GM12872 (cell line): ENCODE measurements around the gene DLGAP1.

Source experiments
- CTCF ChIP-seq: IDR thresholded peaks from 3 replicates; pipeline ENCODE4 v1.5.1; 2011; ENCODE audit warnings: low read depth, mild to moderate bottlenecking, low read length, moderate library complexity; ENCODE audit not compliant: insufficient read depth

The DLGAP1 gene

DNA sequence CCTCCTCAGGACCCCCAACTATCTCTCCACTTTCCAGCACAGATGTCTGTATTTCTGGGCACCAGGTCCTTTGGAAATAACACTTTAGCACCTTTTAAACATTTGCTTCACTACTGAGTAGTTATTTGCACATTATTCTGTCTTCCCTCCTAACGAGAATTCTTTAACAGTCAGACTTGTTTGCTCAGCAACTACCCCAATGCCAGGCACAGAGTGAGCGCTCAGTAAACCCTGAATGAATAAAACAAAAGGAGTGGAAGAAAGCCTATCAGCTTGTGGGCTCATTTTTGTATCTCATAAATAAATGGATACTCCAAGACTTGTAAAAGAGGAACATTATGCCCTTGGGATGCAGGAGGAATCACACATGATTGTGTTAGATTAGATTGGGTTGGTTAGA is 554.8 kb downstream of the DLGAP1 start:
- no peak for TF ChIP-seq CTCF

DNA sequence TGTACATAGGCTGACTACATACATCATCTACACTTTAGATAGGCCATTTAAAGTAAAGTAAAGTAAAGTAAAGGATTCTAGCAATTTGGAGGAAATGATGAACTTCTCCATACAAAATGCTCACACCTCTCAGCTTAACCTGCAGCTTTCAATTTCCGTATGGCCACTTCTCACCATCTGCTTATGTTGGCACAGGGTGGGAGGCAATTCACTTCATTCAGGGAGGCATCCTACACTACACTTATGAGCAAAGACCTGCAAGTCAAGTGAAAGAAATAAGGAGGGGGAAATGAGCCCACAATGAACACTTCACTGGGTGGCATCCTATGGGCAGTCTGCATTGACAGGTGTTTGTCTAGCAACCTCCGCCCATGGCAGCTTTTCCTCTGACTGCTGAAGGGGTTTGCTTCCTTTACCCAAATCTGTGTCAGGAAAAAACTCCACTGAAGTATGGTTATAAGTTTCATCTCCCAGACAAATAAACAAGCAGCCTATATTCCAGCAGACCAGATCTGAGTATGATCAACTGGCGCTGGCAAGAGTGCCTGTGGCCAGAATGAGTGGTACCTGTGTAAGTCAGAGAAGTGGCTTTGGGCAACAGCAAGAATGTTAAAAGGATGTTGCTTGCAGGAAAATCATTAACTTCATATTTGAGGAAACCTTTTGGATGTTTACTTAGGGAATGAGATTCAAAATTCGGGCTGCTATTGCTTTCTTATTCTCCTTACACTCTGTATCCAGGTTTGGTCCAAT is 556.1 kb downstream of the DLGAP1 start:
- no peak for TF ChIP-seq CTCF

DNA sequence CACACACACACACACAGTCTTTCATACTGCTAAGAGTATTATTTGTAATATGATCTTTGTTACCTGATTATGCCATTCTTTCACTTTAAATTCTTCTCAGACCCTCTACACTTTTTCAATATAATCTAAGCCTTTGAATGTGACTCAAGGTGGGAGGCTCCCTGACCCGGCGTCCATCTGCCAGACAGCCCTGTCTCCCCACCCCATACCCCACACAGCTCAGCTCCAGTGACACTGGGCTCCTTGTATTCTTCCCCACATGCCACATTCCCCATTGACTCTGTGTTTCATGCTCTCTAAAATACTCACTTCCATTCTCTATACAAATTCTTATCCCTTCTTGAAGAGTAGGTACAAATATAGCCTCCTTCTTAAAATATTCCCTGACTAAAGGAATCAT is 563.0 kb downstream of the DLGAP1 start:
- TF ChIP-seq CTCF: no peak

- no peak for TF ChIP-seq CTCF
These were observed 563.9 kb downstream of the DLGAP1 start for GRCh38 chr18:3891245-3891644.

DNA sequence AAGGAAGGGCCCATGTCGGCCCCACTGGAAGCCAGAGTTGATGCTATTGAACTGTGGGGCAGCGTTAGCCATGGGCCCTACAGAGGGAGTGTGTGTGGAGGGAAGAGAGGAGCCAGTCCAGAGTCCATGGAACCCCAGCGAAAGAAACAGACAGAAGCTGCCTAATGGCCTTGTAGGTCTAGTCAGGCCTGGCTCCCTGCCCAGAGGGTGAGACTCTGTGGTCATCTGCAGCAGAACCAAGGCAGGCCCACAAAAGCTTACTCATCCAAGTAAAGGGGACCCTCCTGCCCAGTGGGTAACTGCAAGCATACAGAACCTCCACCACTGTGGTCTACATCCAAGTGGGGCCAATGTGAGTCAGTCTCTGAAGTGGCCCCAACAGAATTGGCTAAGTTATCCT is 565.3 kb downstream of the DLGAP1 start:
- no peak for TF ChIP-seq CTCF

DNA sequence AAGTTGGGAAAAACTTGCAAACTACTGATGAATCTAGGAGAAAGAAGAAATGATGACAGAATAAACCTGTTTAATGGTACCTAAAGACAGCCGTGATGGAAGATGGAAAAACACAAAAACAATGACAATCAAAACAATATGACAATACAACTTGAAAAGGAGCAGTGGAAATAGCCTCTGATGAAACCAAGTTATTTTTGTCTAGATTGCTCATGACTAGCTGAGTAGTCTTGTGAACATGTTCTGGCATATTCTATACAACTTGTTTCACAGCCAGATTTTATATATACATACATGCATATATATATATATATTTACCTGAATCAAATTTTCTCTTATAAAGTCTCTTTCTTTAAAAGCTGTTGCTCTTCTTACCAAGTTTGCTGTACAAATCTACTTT is 566.0 kb downstream of the DLGAP1 start:
- TF ChIP-seq CTCF: no peak

DNA sequence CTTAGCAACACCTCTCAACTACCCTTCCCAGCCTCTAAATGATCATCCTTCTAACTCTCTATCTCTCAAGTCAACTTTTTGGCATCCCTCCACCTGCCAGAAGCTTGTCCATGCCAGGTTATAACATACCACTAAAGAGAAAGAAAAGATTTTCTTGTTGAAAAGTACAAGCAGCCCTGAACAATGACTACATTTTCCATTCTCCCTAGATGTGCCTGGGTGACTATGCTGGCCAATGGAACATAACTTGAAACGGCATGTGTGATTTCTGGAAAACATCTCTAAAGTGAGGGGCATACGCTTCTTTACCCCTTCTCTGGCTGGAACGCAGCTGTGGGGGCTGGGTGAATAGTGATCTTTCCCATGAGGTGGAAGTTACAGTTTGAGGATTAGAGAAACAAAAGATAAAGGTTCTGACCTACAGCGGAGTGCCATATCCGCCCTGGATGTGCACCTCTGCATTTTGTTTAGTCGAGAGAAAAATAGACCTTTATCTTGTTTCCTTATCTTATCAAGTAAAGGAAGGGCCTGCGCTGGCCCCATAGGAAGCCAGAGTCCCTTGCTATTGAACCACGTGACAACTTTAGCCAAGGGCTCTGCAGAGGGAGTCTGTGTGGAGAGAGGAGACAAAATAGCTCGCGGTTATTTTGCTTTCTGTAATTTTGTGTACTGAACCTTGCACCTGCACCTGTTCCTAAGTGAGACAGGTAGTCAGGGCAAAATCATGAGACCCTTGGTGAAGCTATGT is 568.4 kb downstream of the DLGAP1 start:
- TF ChIP-seq CTCF: no peak
